A549 (cell line): ENCODE results near the gene PTPDC1. TPM values are rescaled to one million over a fixed set of nuclear protein-coding genes. Genes with fewer than 3 reads are reported as not detected.

Experiments used
- ATAC-seq, 2 experiments: fragments of 200-7000 bp in 1 of 2; fragments of >200 bp in 1 of 2; cut with Nextera tagmentation in 1 of 2; cut with Tn5 transposase in 1 of 2; 3 replicates each; pipeline versions ENCODE4 v1.8.0 to v1.9.1; 2018 to 2020; ENCODE audit warnings: mild to moderate bottlenecking in 1 of 2, moderate library complexity in 1 of 2
- CTCF ChIA-PET: fragments of 300-600 bp; sonication (Branson Sonifier 250); formaldehyde crosslinking; extraction: SDS; loops from one replicate; lab custom pipeline; 2021; ENCODE audit warnings: antibody characterized with exemption, inconsistent platforms; lab: Yijun Ruan, JAX
- POLR2A ChIA-PET: fragments of 350-600 bp; formaldehyde crosslinking; extraction: SDS; loops from one replicate; lab custom pipeline; 2021; ENCODE audit warnings: antibody characterized with exemption, inconsistent platforms; lab: Yijun Ruan, JAX
- DNase-seq, 2 experiments: peaks; one replicate each; pipeline versions ENCODE4 v3.0.0 to v3.0.0-alpha.2; 2011 to 2016; ENCODE audit warnings: low read depth in 1 of 2, low spot score in 1 of 2
- FAIRE-seq: peaks from 2 replicates; lab custom pipeline; 2011; peaks lifted over from hg19 to GRCh38; lab: Jason Lieb, UNC
- H3K27ac ChIP-seq, 2 experiments: fragments of >200 bp; sonication (Bioruptor Twin); formaldehyde crosslinking; 3 replicates each; pipeline ENCODE4 v1.5.1; 2016 to 2017
- H3K4me1 ChIP-seq: fragments of >200 bp; sonication (Bioruptor Twin); formaldehyde crosslinking; 3 replicates; pipeline ENCODE4 v1.6.1; 2016
- H3K4me2 ChIP-seq: fragments of >200 bp; sonication (Bioruptor Twin); formaldehyde crosslinking; 3 replicates; pipeline ENCODE4 v1.6.1; 2016
- H3K4me3 ChIP-seq: fragments of >200 bp; sonication (Bioruptor Twin); formaldehyde crosslinking; 3 replicates; pipeline ENCODE4 v1.5.1; 2016
- H3K9me3 ChIP-seq: fragments of >200 bp; sonication (Bioruptor Twin); formaldehyde crosslinking; 3 replicates; pipeline ENCODE4 v1.6.1; 2016
- CEBPB ChIP-seq, 2 experiments: fragments of >200 bp in 1 of 2; sonication (Bioruptor Twin) in 1 of 2; formaldehyde crosslinking in 1 of 2; IDR thresholded peaks; 2 replicates each; pipeline ENCODE4 v1.6.1; 2012 to 2016
- CHD2 ChIP-seq: fragments of 150-350 bp; IDR thresholded peaks from 2 replicates; pipeline ENCODE4 v1.6.1; 2014; ENCODE audit warnings: low read length; ENCODE audit not compliant: partially characterized antibody
- EHMT2 ChIP-seq: fragments of 200-600 bp; sonication (generic); IDR thresholded peaks from 2 replicates; pipeline ENCODE4 v1.6.1; 2016; ENCODE audit warnings: antibody characterized with exemption, low read depth, mild to moderate bottlenecking, moderate library complexity
- EP300 ChIP-seq, 2 experiments: fragments of >200 bp; sonication (Bioruptor Twin); formaldehyde crosslinking; IDR thresholded peaks; 2 replicates in 1 of 2; 3 replicates in 1 of 2; pipeline ENCODE4 v1.6.1; 2016 to 2017
- FOSB ChIP-seq: fragments of 250-450 bp; sonication (Bioruptor Pico); IDR thresholded peaks from 2 replicates; pipeline ENCODE4 v1.5.0; 2020; ENCODE audit warnings: mild to moderate bottlenecking, moderate library complexity
- FOSL2 ChIP-seq, 2 experiments: fragments of 450-650 bp in 1 of 2; fragments of >200 bp in 1 of 2; sonication (Bioruptor Twin) in 1 of 2; formaldehyde crosslinking; IDR thresholded peaks; 2 replicates each; pipeline versions ENCODE4 v1.5.0 to v1.6.1; 2016 to 2020; ENCODE audit warnings: mild to moderate bottlenecking in 1 of 2, moderate library complexity in 1 of 2
- GATA3 ChIP-seq: IDR thresholded peaks from 2 replicates; pipeline ENCODE4 v1.6.1; 2012; ENCODE audit warnings: borderline replicate concordance
- HDAC2 ChIP-seq: fragments of 200-600 bp; sonication (generic); IDR thresholded peaks from 2 replicates; pipeline ENCODE4 v1.6.1; 2016
- HMGXB4 ChIP-seq: fragments of 250-450 bp; sonication (Bioruptor Pico); IDR thresholded peaks from 2 replicates; pipeline ENCODE4 v1.5.0; 2021; ENCODE audit warnings: mild to moderate bottlenecking, moderate library complexity, borderline replicate concordance
- HOXB13 ChIP-seq: fragments of 250-450 bp; sonication (Bioruptor Pico); IDR thresholded peaks from 2 replicates; pipeline ENCODE4 v1.5.0; 2020; ENCODE audit warnings: low read depth, mild to moderate bottlenecking, moderate library complexity
- JUN ChIP-seq, 2 experiments: fragments of >200 bp; sonication (Bioruptor Twin); formaldehyde crosslinking; IDR thresholded peaks; 2 replicates in 1 of 2; 3 replicates in 1 of 2; pipeline ENCODE4 v1.6.1; 2016 to 2017
- JUNB ChIP-seq: fragments of >200 bp; sonication (Bioruptor Twin); formaldehyde crosslinking; IDR thresholded peaks from 2 replicates; pipeline ENCODE4 v1.6.1; 2016
- KDM1A ChIP-seq: fragments of 200-600 bp; sonication (generic); IDR thresholded peaks from 2 replicates; pipeline ENCODE4 v1.6.1; 2016; ENCODE audit warnings: low read depth, mild to moderate bottlenecking
- MAFK ChIP-seq: fragments of 450-650 bp; IDR thresholded peaks from 2 replicates; pipeline ENCODE4 v1.6.1; 2014; ENCODE audit not compliant: partially characterized antibody
- MAX ChIP-seq: IDR thresholded peaks from 2 replicates; pipeline ENCODE4 v1.6.1; 2012
- MAZ ChIP-seq: fragments of 150-350 bp; IDR thresholded peaks from 2 replicates; pipeline ENCODE4 v1.6.1; 2014; ENCODE audit warnings: antibody characterized with exemption, low read depth, low read length, borderline replicate concordance
- NR3C1 ChIP-seq: fragments of >200 bp; sonication (Bioruptor Twin); formaldehyde crosslinking; IDR thresholded peaks from 3 replicates; pipeline ENCODE4 v1.6.1; 2017
- PBX3 ChIP-seq: IDR thresholded peaks from 2 replicates; pipeline ENCODE4 v1.6.1; 2012
- POLR2AphosphoS2 ChIP-seq: conservative IDR thresholded peaks from 2 replicates; pipeline ENCODE4 v1.6.1; 2012; ENCODE audit warnings: low read length, improper control_type of control experiment, inconsistent platforms
- RAD21 ChIP-seq, 2 experiments: fragments of >200 bp in 1 of 2; sonication (Bioruptor Twin) in 1 of 2; formaldehyde crosslinking in 1 of 2; IDR thresholded peaks in 1 of 2; conservative IDR thresholded peaks in 1 of 2; 2 replicates in 1 of 2; 3 replicates in 1 of 2; pipeline ENCODE4 v1.6.1; 2012 to 2018; ENCODE audit warnings: inconsistent platforms in 1 of 2
- RCOR1 ChIP-seq: fragments of 150-350 bp; IDR thresholded peaks from 2 replicates; pipeline ENCODE4 v1.6.1; 2014; ENCODE audit warnings: antibody characterized with exemption, low read length, low read depth
- SREBF2 ChIP-seq: fragments of 450-650 bp; IDR thresholded peaks from 2 replicates; pipeline ENCODE4 v1.6.1; 2014; ENCODE audit warnings: mild to moderate bottlenecking, moderate library complexity
- USF2 ChIP-seq: fragments of 450-650 bp; IDR thresholded peaks from 2 replicates; pipeline ENCODE4 v1.6.1; 2014; ENCODE audit warnings: antibody characterized with exemption
- ZFP36 ChIP-seq: fragments of 450-650 bp; IDR thresholded peaks from 2 replicates; pipeline ENCODE4 v1.6.1; 2014; ENCODE audit warnings: borderline replicate concordance; ENCODE audit not compliant: partially characterized antibody
- ZNF302 ChIP-seq: fragments of 250-450 bp; sonication (Bioruptor Pico); IDR thresholded peaks from 2 replicates; pipeline ENCODE4 v1.9.0; 2021; ENCODE audit warnings: inconsistent platforms, mild to moderate bottlenecking, moderate library complexity
- WGBS: methylation state at CpG from one replicate; pipeline ENCODE4 v1.1.6; 2017; ENCODE audit errors: missing lambda C conversion rate; 5-methylcytosine and 5-hydroxymethylcytosine counted together
- polyA plus RNA-seq, 4 experiments: library from polyadenylated mRNA; depleted of rRNA in 3 of 4; stranded (reverse); fragments of >200 nt; fragmentation: RNase III in 1 of 4; extraction: RNeasy Plus Mini Kit Qiagen cat#74134 plus additional on column Dnase treatment in 1 of 4; gene quantifications; 2 replicates in 3 of 4; 3 replicates in 1 of 4; pipeline ENCODE4 v1.2.3, GENCODE V29; 2011 to 2017
- TF ChIP-seq, protein P1 (sequence below): fragments of 150-350 bp; IDR thresholded peaks from 2 replicates; pipeline ENCODE4 v1.6.1; 2014; ENCODE audit warnings: low read depth, mild to moderate bottlenecking, low read length
- TF ChIP-seq, protein P2 (sequence below): fragments of >200 bp; sonication (Bioruptor Twin); formaldehyde crosslinking; IDR thresholded peaks from 2 replicates; pipeline ENCODE4 v1.6.1; 2016

Gene PTPDC1
- polyA plus RNA-seq, 2 of the 4 experiments (the other 2 are of a cell fraction), result 3.8 to 16.9 TPM

GRCh38 chr9:94082956-94083355, 1.3 kb upstream of the PTPDC1 start:
- Histone ChIP-seq H3K4me1 (peaks cover 18% of the 10 kb centered on the region; the same call in 2 of the 3 replicates), H3K27ac (no peak overlapping the region), H3K9me3 (no peaks in the 10 kb centered on the region), H3K4me2 (no peak overlapping the region), H3K4me3 (no peak overlapping the region)
- 83% methylated on average over 1 of the region's 1 CpG for WGBS
- CTCF ChIA-PET, result interaction anchor here (1.0 to 2.6 kb wide), 3 partner anchors 17 to 131 kb away, joined by 5 to 11 read pairs (median 5); no protein-coding TSS in a partner anchor
- DNase-seq, result no peak
- no peak for ATAC-seq
- POLR2A ChIA-PET, result no interaction called here
- TF ChIP-seq MAZ (no peak), NR3C1 (no peak), CEBPB (IDR thresholded peaks at IDR 0.05) (no peak), USF2 (no peak)
- no peak for FAIRE-seq

DNA sequence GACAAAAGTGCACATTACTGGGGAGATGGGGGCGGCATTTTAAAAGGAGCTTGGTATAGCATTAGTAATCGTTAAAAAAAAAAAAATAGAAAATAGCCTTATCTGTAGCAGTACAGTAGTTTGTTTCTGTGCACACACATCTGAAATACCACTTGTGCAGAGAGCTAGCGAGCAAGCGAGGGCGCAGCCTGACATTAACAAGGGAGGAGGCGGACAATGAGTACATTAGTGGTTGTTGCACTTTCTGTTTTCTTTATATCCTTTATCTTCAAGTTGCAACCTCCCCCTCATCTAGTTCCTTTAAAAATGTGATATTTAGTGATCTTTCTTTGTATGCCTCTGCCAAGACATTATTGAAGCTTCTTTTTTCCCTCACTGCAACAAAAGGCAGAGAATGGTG, 880 bp upstream of the PTPDC1 start:
- Histone ChIP-seq H3K4me2 (no peak overlapping the region), H3K4me1 (peaks cover 18% of the 10 kb centered on the region; the same call in 2 of the 3 replicates), H3K27ac (no peak overlapping the region; a peak in 1 of 6 replicates), H3K4me3 (no peak overlapping the region), H3K9me3 (no peaks in the 10 kb centered on the region)
- CTCF ChIA-PET, result interaction anchor here (1.0 to 2.6 kb wide), 3 partner anchors 17 to 130 kb away, joined by 5 to 11 read pairs (median 5); no protein-coding TSS in a partner anchor
- no peak for FAIRE-seq
- ATAC-seq, result no peak
- 95% methylated on average over 6 of the region's 6 CpGs for WGBS
- POLR2A ChIA-PET, result no interaction called here
- TF ChIP-seq EHMT2 (no peak), HDAC2 (no peak), MAX (no peak), MAFK (no peak), CEBPB (IDR thresholded peaks at IDR 0.05) (no peak), FOSL2 (IDR thresholded peaks at IDR 0.05) (no peak), FOSL2 (CRISPR knock-in tag; IDR thresholded peaks at IDR 0.05) (no peak), CHD2 (no peak), RAD21 (conservative IDR thresholded peaks at IDR 0.05 in 1 of 2, IDR thresholded peaks at IDR 0.05 in 1 of 2) (no peak)
- TF ChIP-seq, protein P1, sequence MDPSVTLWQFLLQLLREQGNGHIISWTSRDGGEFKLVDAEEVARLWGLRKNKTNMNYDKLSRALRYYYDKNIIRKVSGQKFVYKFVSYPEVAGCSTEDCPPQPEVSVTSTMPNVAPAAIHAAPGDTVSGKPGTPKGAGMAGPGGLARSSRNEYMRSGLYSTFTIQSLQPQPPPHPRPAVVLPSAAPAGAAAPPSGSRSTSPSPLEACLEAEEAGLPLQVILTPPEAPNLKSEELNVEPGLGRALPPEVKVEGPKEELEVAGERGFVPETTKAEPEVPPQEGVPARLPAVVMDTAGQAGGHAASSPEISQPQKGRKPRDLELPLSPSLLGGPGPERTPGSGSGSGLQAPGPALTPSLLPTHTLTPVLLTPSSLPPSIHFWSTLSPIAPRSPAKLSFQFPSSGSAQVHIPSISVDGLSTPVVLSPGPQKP, result no peak
- no peak for DNase-seq

- POLR2A ChIA-PET, result interaction anchor here (1.3 kb wide), 1 partner anchor 81 kb away, joined by 4 read pairs; no protein-coding TSS in a partner anchor
- ATAC-seq, result no peak
- DNase-seq, result no peak
- Histone ChIP-seq H3K4me1 (peaks cover 18% of the 10 kb centered on the region; the same call in 2 of the 3 replicates), H3K4me3 (no peak overlapping the region), H3K9me3 (no peaks in the 10 kb centered on the region), H3K27ac (no peak overlapping the region; a peak in 1 of 6 replicates), H3K4me2 (no peak overlapping the region; the same call in 2 of the 3 replicates)
- CTCF ChIA-PET, result interaction anchor here (0.6 to 2.0 kb wide), 7 partner anchors 13 to 128 kb away, joined by 3 to 9 read pairs (median 4); no protein-coding TSS in a partner anchor
- no peak for FAIRE-seq
- TF ChIP-seq RAD21 (conservative IDR thresholded peaks at IDR 0.05 in 1 of 2, IDR thresholded peaks at IDR 0.05 in 1 of 2) (no peak), HMGXB4 (CRISPR knock-in tag) (no peak), CHD2 (no peak), PBX3 (no peak), ZFP36 (no peak), SREBF2 (no peak), FOSB (CRISPR knock-in tag) (no peak), RCOR1 (no peak), GATA3 (no peak), JUNB (no peak), EP300 (IDR thresholded peaks at IDR 0.05) (no peak), HOXB13 (CRISPR knock-in tag) (no peak), USF2 (no peak), JUN (IDR thresholded peaks at IDR 0.05) (no peak), NR3C1 (no peak), CEBPB (IDR thresholded peaks at IDR 0.05) (no peak), KDM1A (no peak), ZNF302 (CRISPR knock-in tag) (no peak), POLR2AphosphoS2 (no peak)
- TF ChIP-seq, protein P2, sequence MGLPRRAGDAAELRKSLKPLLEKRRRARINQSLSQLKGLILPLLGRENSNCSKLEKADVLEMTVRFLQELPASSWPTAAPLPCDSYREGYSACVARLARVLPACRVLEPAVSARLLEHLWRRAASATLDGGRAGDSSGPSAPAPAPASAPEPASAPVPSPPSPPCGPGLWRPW, result no peak
- 89% methylated on average over 6 of the region's 6 CpGs for WGBS
Measured at GRCh38 chr9:94085062-94085639, 887 bp downstream of the PTPDC1 start.
